Endothelial cell of umbilical vein (primary cell): Measurements from ENCODE around the gene SLTM. TPM values are rescaled to one million over a fixed set of nuclear protein-coding genes. Genes with fewer than 3 reads are reported as not detected.

Experiments used
- BruUV-seq: library from RNA; stranded (reverse); fragments of 400-500 nt; replicated peaks from 2 replicates; lab custom pipeline; 2021; lab: Mats Ljungman, UMichigan
- CTCF ChIA-PET: fragments of 300-600, 350-600 bp; sonication (Branson Sonifier 250); formaldehyde crosslinking; loops from one replicate; lab custom pipeline; 2021; ENCODE audit warnings: antibody characterized with exemption, inconsistent platforms; lab: Charles Lee
- POLR2A ChIA-PET: fragments of 300-600, 350-600 bp; sonication (Branson Sonifier 250); formaldehyde crosslinking; loops from one replicate; lab custom pipeline; 2021; ENCODE audit warnings: antibody characterized with exemption, inconsistent platforms; lab: Charles Lee
- DNase-seq: peaks from one replicate; pipeline ENCODE4 v3.0.0-alpha.2; 2011; ENCODE audit warnings: low read depth, low spot score
- FAIRE-seq: peaks from 2 replicates; lab custom pipeline; 2011; peaks lifted over from hg19 to GRCh38; lab: Jason Lieb, UNC
- H2AFZ ChIP-seq: 2 replicates; pipeline ENCODE4 v1.6.0; 2012; ENCODE audit warnings: low read depth, low read length, control low read depth, inconsistent platforms
- H3K27ac ChIP-seq: 2 replicates; pipeline ENCODE4 v1.5.1; 2011; ENCODE audit warnings: low read depth, mild to moderate bottlenecking, control low read depth, low read length, moderate library complexity; ENCODE audit not compliant: insufficient read depth
- H3K27me3 ChIP-seq, 2 experiments: 2 replicates each; pipeline versions ENCODE4 v1.6.0 to v1.6.1; 2011; ENCODE audit warnings: low read length in 2 of 2, mixed read lengths in 1 of 2; ENCODE audit not compliant: control insufficient read depth in 2 of 2, insufficient read depth in 2 of 2
- H3K36me3 ChIP-seq, 2 experiments: 2 replicates in 1 of 2; 3 replicates in 1 of 2; pipeline ENCODE4 v1.5.1; 2011; ENCODE audit warnings: low read length in 2 of 2, mild to moderate bottlenecking in 1 of 2, moderate library complexity in 1 of 2; ENCODE audit not compliant: control insufficient read depth in 2 of 2, insufficient read depth in 2 of 2; ENCODE audit errors: extremely low read depth in 1 of 2
- H3K4me1 ChIP-seq: 3 replicates; pipeline ENCODE4 v1.5.1; 2011; ENCODE audit warnings: mild to moderate bottlenecking, low read length; ENCODE audit not compliant: control insufficient read depth, insufficient read depth; ENCODE audit errors: extremely low read depth
- H3K4me2 ChIP-seq: 2 replicates; pipeline ENCODE4 v1.6.1; 2011; ENCODE audit warnings: low read length, control low read depth, mixed read lengths; ENCODE audit not compliant: insufficient read depth
- H3K4me3 ChIP-seq, 3 experiments: fragments of 200-600 bp in 1 of 3; sonication (generic), shearing (Covaris generic) in 1 of 3; replicated peaks in 1 of 3; 2 replicates each; pipeline ENCODE4 v1.5.1; 2011 to 2016; ENCODE audit warnings: control low read depth in 3 of 3, low read length in 3 of 3, mild to moderate bottlenecking in 2 of 3, inconsistent platforms in 1 of 3, low read depth in 1 of 3, moderate library complexity in 1 of 3; ENCODE audit not compliant: insufficient read depth in 1 of 3
- H3K79me2 ChIP-seq: 2 replicates; pipeline ENCODE4 v1.6.0; 2012; ENCODE audit warnings: low read length, inconsistent platforms; ENCODE audit not compliant: control insufficient read depth, insufficient read depth
- H3K9ac ChIP-seq: replicated peaks from 2 replicates; pipeline ENCODE3; 2011; ENCODE audit warnings: low read length, control low read depth; ENCODE audit not compliant: insufficient read depth; ENCODE audit errors: extremely low read depth
- H3K9me1 ChIP-seq: replicated peaks from 3 replicates; pipeline ENCODE4 v1.6.0; 2011; ENCODE audit warnings: mild to moderate bottlenecking, low read length; ENCODE audit not compliant: control insufficient read depth, insufficient read depth; ENCODE audit errors: extremely low read depth
- H3K9me3 ChIP-seq: replicated peaks from 2 replicates; pipeline ENCODE4 v1.5.1; 2012; ENCODE audit warnings: low read length, inconsistent platforms; ENCODE audit not compliant: control insufficient read depth, insufficient read depth
- H4K20me1 ChIP-seq: replicated peaks from 2 replicates; pipeline ENCODE3; 2011; ENCODE audit warnings: mild to moderate bottlenecking, low read length; ENCODE audit not compliant: control insufficient read depth, insufficient read depth; ENCODE audit errors: extremely low read depth
- CTCF ChIP-seq, 2 donors: IDR thresholded peaks; 1 replicate in 1 of 2; 2 replicates in 1 of 2; pipeline ENCODE4 v1.5.1; 2011; ENCODE audit warnings: low read length in 2 of 2, mild to moderate bottlenecking in 2 of 2, moderate library complexity in 2 of 2, control low read depth in 1 of 2, inconsistent platforms in 1 of 2, low read depth in 1 of 2; ENCODE audit not compliant: insufficient read depth in 1 of 2; ENCODE audit errors: extremely low read depth in 1 of 2
- EZH2 ChIP-seq: IDR thresholded peaks from 2 replicates; pipeline ENCODE4 v1.6.1; 2012; ENCODE audit warnings: borderline replicate concordance, low read depth, mild to moderate bottlenecking, moderate library complexity, low read length, inconsistent platforms; ENCODE audit not compliant: severe bottlenecking
- FOS ChIP-seq: IDR thresholded peaks from 2 replicates; pipeline ENCODE4 v1.6.1; 2011; ENCODE audit warnings: mild to moderate bottlenecking, low read length, moderate library complexity, borderline replicate concordance; ENCODE audit not compliant: insufficient read depth
- GATA2 ChIP-seq: IDR thresholded peaks from 2 replicates; pipeline ENCODE4 v1.7.0; 2011; ENCODE audit warnings: low read depth, mild to moderate bottlenecking, moderate library complexity, mixed read lengths, low read length; ENCODE audit not compliant: insufficient read length, insufficient read depth
- MAX ChIP-seq: IDR thresholded peaks from 2 replicates; pipeline ENCODE4 v1.6.1; 2011; ENCODE audit not compliant: insufficient read depth, insufficient read length
- dilution Hi-C: fragments of 300-500 bp; cut with MboI; formaldehyde crosslinking; loops from one replicate; pipeline ENCODE4 v1.15.0; 2019; ENCODE audit warnings: low sequenced_read_pairs; ENCODE audit not compliant: extremely low pct_ligation_motif_present
- intact Hi-C: fragments of 100-400 bp; cut with micrococcal nuclease; formaldehyde crosslinking; loops from one replicate; pipeline ENCODE4 v1.10.0; 2022
- polyA plus RNA-seq, 4 experiments: library from polyadenylated mRNA; depleted of rRNA in 3 of 4; stranded (reverse) in 3 of 4; unstranded in 1 of 4; fragments of >200 nt; gene quantifications; 2 replicates each; pipeline versions ENCODE4 v1.2.1 to v1.2.3, GENCODE V29; 2011 to 2012; ENCODE audit warnings: missing spikeins in 1 of 4
- total RNA-seq: library from RNA; stranded (reverse); gene quantifications from 2 replicates; pipeline ENCODE4 v1.2.3, GENCODE V29; 2021

Gene SLTM
- total and polyA plus RNA-seq, 2 donors (not counting 3 experiments of a cell fraction or from before 2014, with no cell fraction given) = 28.1 to 93.0 TPM

DNA sequence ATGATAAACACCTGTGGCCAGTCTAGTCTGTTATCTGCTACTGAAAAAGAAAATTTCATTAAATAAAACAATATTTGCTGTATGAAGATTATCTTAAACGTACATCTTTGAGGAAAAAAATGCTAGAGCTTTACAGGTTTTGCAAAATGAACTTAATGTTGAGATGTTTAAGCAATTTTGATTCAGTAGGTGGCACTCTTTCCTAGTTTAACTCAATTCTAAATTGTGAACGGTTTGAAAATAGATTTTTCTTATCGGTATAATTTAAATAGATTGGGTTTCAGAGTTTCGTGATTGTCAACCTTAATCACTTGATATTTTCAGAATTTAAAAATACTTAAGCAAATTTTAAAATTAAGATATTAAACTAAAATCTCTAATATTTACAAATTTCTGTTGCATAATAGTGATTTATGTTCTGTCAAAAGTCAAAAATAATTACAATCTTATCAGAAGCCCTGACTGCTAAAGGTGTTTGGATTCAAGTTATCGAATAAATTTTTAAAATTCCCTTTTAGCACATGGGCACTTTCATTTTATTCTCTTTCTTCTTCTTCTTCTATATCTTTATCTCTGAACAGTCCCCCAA is 47.0 kb upstream of the SLTM start:
- H3K4me1 ChIP-seq = peaks cover 10% of the 10 kb centered on the region
- peak; percentile 75 for FAIRE-seq
- no peaks in the 10 kb centered on the region for H3K79me2 ChIP-seq
- ChIA-PET CTCF (interaction anchor here (0.6 to 3.1 kb wide), 32 partner anchors 8 to 753 kb away, joined by 3 to 28 read pairs (median 4); no protein-coding TSS in a partner anchor), POLR2A (no interaction called here)
- intact Hi-C loops = loop anchor here (1.0 kb wide), 3 partner anchors 125 to 513 kb away; partner anchors contain the start of gene CCNB2
- TF ChIP-seq EZH2 = no peak
- peak; percentile 19 to 21 for TF ChIP-seq CTCF (IDR thresholded peaks at IDR 0.05; ENCODE audit: extremely low read depth in 1 of 2, insufficient read depth in 1 of 2, low read depth in 1 of 2, low read length in 2 of 2)
- TF ChIP-seq MAX = no peak
- no peak for TF ChIP-seq GATA2
- no peak for TF ChIP-seq FOS
- no peaks in the 10 kb centered on the region for H3K9me1 ChIP-seq
- H2AFZ ChIP-seq = no peak overlapping the region
- no TSS peak for BruUV-seq
- no peak overlapping the region for H3K27ac ChIP-seq
- H3K27me3 ChIP-seq = peaks cover 4 to 7% of the 10 kb centered on the region in 2 experiments
- no peaks in the 10 kb centered on the region for H4K20me1 ChIP-seq
- peak; percentile 59 for DNase-seq
- H3K4me2 ChIP-seq = no peak overlapping the region
- H3K36me3 ChIP-seq = no peaks in the 10 kb centered on the region
- H3K9me3 ChIP-seq = no peaks in the 10 kb centered on the region
- H3K9ac ChIP-seq = no peak overlapping the region
- dilution Hi-C loops = no loop called here
- no peak overlapping the region for H3K4me3 ChIP-seq
